ENCODE data around the gene BEX3.

- TF ChIP-seq EZH2phosphoT487 (IDR thresholded peaks at IDR 0.05; ENCODE audit: insufficient read depth, low read depth) (no peak), EZH2 (IDR thresholded peaks at IDR 0.05; ENCODE audit: insufficient read depth, poor library complexity, severe bottlenecking) (no peak)
Observed at GRCh38 chrX:103393487-103393886, 17.1 kb downstream of the BEX3 start.

Data from GM23248 (cell line).